CD14-positive monocyte (primary cell): ENCODE results near the gene SEPHS2. TPM values are rescaled to one million over a fixed set of nuclear protein-coding genes. Genes with fewer than 3 reads are reported as not detected.

ENCODE experiments used
- DNase-seq, 3 donors: peaks; one replicate each; pipeline ENCODE4 v3.0.0-alpha.2; 2011 to 2022
- H2AFZ ChIP-seq: 2 replicates; pipeline ENCODE4 v1.6.0; 2012; ENCODE audit warnings: mild to moderate bottlenecking, low read depth, low read length, inconsistent platforms; ENCODE audit not compliant: insufficient read depth, poor library complexity, severe bottlenecking
- H3K27ac ChIP-seq, 2 donors: 1 replicate in 1 of 2; 2 replicates in 1 of 2; pipeline ENCODE4 v1.5.1; 2012 to 2013; ENCODE audit warnings: low read length in 2 of 2, control low read depth in 1 of 2, inconsistent platforms in 1 of 2, low read depth in 1 of 2, mild to moderate bottlenecking in 1 of 2
- H3K27me3 ChIP-seq, 2 donors: one replicate each; pipeline versions ENCODE4 v1.6.0 to v1.6.1; 2011 to 2013; ENCODE audit warnings: low read length in 2 of 2; ENCODE audit not compliant: control insufficient read depth in 2 of 2, insufficient read depth in 2 of 2
- H3K36me3 ChIP-seq, 2 donors: replicated peaks in 1 of 2; 1 replicate in 1 of 2; 2 replicates in 1 of 2; pipeline versions ENCODE4 v1.5.1 to v1.6.1; 2012 to 2013; ENCODE audit warnings: low read length in 2 of 2, control low read depth in 1 of 2, inconsistent platforms in 1 of 2, mild to moderate bottlenecking in 1 of 2; ENCODE audit not compliant: insufficient read depth in 2 of 2, control insufficient read depth in 1 of 2
- H3K4me1 ChIP-seq, 2 donors: 1 replicate in 1 of 2; 2 replicates in 1 of 2; pipeline versions ENCODE4 v1.5.1 to v1.6.1; 2012 to 2013; ENCODE audit warnings: low read length in 2 of 2, control low read depth in 1 of 2, inconsistent platforms in 1 of 2, mild to moderate bottlenecking in 1 of 2, moderate library complexity in 1 of 2; ENCODE audit not compliant: insufficient read depth in 2 of 2, control insufficient read depth in 1 of 2
- H3K4me2 ChIP-seq: replicated peaks from 2 replicates; pipeline ENCODE3; 2012; ENCODE audit warnings: low read length, moderate library complexity, mild to moderate bottlenecking; ENCODE audit not compliant: poor library complexity, severe bottlenecking; ENCODE audit errors: extremely low read depth
- H3K4me3 ChIP-seq, 3 experiments: fragments of 200-600 bp in 1 of 3; sonication (generic) in 1 of 3; replicated peaks in 1 of 3; 1 replicate in 2 of 3; 2 replicates in 1 of 3; pipeline ENCODE4 v1.5.1; 2011 to 2013; ENCODE audit warnings: low read length in 3 of 3, mild to moderate bottlenecking in 3 of 3, control low read depth in 2 of 3, low read depth in 2 of 3, inconsistent platforms in 1 of 3, moderate library complexity in 1 of 3
- H3K79me2 ChIP-seq: 2 replicates; pipeline ENCODE4 v1.6.0; 2012; ENCODE audit warnings: mild to moderate bottlenecking, control low read depth, inconsistent platforms, low read length, moderate library complexity; ENCODE audit not compliant: insufficient read depth
- H3K9ac ChIP-seq: 2 replicates; pipeline ENCODE4 v1.6.0; 2017; ENCODE audit warnings: low read length, mild to moderate bottlenecking; ENCODE audit not compliant: insufficient read depth, poor library complexity, severe bottlenecking
- H3K9me3 ChIP-seq, 2 donors: replicated peaks in 1 of 2; 1 replicate in 1 of 2; 2 replicates in 1 of 2; pipeline versions ENCODE4 v1.5.1 to v1.6.1; 2012 to 2013; ENCODE audit warnings: low read length in 2 of 2, control low read depth in 1 of 2; ENCODE audit not compliant: control insufficient read depth in 1 of 2, insufficient read depth in 1 of 2
- H4K20me1 ChIP-seq: 2 replicates; pipeline ENCODE4 v1.6.0; 2012; ENCODE audit warnings: mild to moderate bottlenecking, low read length, control low read depth, moderate library complexity; ENCODE audit not compliant: insufficient read depth
- H3K27ac Mint-ChIP-seq, 7 donors: one replicate each; pipeline ENCODE4 v1.8.0; 2020; ENCODE audit warnings: mild to moderate bottlenecking in 7 of 7, mixed read lengths in 7 of 7, moderate library complexity in 6 of 7, inconsistent platforms in 2 of 7
- H3K27me3 Mint-ChIP-seq, 3 donors: one replicate each; pipeline ENCODE4 v1.8.0; 2021 to 2022; ENCODE audit warnings: low read depth in 3 of 3, mild to moderate bottlenecking in 3 of 3, mixed read lengths in 3 of 3, moderate library complexity in 3 of 3, inconsistent platforms in 1 of 3
- H3K36me3 Mint-ChIP-seq, 2 donors: one replicate each; pipeline ENCODE4 v1.8.0; 2020; ENCODE audit warnings: mixed read lengths in 2 of 2, inconsistent platforms in 1 of 2, mild to moderate bottlenecking in 1 of 2
- H3K4me1 Mint-ChIP-seq: one replicate; pipeline ENCODE4 v1.8.0; 2020; ENCODE audit warnings: mild to moderate bottlenecking, mixed read lengths
- H3K4me3 Mint-ChIP-seq, 2 donors: one replicate each; pipeline ENCODE4 v1.8.0; 2020; ENCODE audit warnings: mild to moderate bottlenecking in 2 of 2, mixed read lengths in 2 of 2, moderate library complexity in 1 of 2
- H3K9me3 Mint-ChIP-seq, 7 donors: one replicate each; pipeline ENCODE4 v1.8.0; 2020 to 2022; ENCODE audit warnings: mixed read lengths in 7 of 7, mild to moderate bottlenecking in 6 of 7, moderate library complexity in 6 of 7, inconsistent platforms in 2 of 7
- WGBS: methylation state at CpG from one replicate; pipeline ENCODE4 v1.1.5; 2013; ENCODE audit warnings: missing lambda C conversion rate; ENCODE audit not compliant: insufficient coverage; 5-methylcytosine and 5-hydroxymethylcytosine counted together
- intact Hi-C, 2 donors: fragments of 100-400 bp; cut with micrococcal nuclease; formaldehyde crosslinking; loops; one replicate each; pipeline versions ENCODE4 v1.15.0 to v1.15.1; 2023
- polyA plus RNA-seq, 3 donors: library from polyadenylated mRNA; depleted of rRNA in 1 of 3; unstranded in 2 of 3; stranded (reverse) in 1 of 3; fragments of 300-500 nt in 2 of 3; fragments of >200 nt in 1 of 3; fragmentation: Illumina TruSeq in 2 of 3; gene quantifications; 1 replicate in 2 of 3; 2 replicates in 1 of 3; pipeline ENCODE4 v1.2.3, GENCODE V29; 2012 to 2021
- small RNA-seq: library from RNA; depleted of rRNA; stranded (forward); fragments of <200 nt; gene quantifications from one replicate; pipeline ENCODE3, GENCODE V24; 2012; ENCODE audit warnings: low read depth; ENCODE audit not compliant: insufficient read length
- TF ChIP-seq, protein P1 (sequence below): fragments of 200-600 bp; IDR thresholded peaks from one replicate; pipeline ENCODE4 v1.8.0; 2022; ENCODE audit warnings: antibody characterized with exemption, mild to moderate bottlenecking

SEPHS2 gene
- polyA plus RNA-seq, 3 donors = 12.8 to 56.4 (median 54.2) TPM

DNA sequence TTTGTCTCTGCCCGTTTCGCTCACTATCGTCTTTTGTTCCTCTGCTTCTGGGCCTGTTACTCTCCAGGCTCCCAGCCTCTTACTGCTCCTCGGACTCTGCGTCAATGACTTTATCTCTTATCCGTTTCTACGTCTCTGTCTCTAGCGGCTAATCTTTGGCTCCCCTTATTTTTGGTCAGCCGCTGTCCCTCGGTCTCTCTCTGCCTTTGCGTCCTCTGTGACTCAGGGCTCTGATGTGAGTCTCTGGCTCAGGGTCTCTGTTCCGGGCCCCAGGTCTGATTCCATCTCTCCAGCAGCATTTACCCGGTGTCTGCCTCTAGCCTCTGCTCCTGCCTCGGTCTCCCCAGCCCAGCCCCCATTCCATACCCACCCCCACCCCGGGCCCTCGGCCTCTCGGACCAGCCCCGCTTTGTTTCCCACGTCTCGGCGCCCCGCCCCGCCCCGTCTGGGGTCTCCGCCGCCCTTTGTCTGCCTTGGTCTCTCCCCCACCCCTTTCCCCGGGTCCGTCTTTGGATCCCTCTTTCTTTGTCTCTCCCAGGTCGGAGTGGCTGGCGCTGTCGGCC, 51.0 kb downstream of the SEPHS2 start:
- Mint-ChIP-seq H3K9me3 (no peaks in the 10 kb centered on the region), H3K4me1 (peaks cover 23% of the 10 kb centered on the region), H3K27ac (peak overlapping the region in 3 of 7 donors; percentile 18 to 68 (median 20)), H3K4me3 (peak overlapping the region; percentile 84 to 91), H3K27me3 (peaks cover 8 to 27% (median 11%) of the 10 kb centered on the region in 3 donors), H3K36me3 (peaks cover 5 to 13% of the 10 kb centered on the region in 2 donors)
- Histone ChIP-seq H4K20me1 (no peaks in the 10 kb centered on the region), H3K36me3 (no peaks in the 10 kb centered on the region), H3K4me3 (peak overlapping the region; percentile 27 to 80 (median 46)), H3K4me1 (peaks cover 8 to 16% of the 10 kb centered on the region in 2 donors), H3K9me3 (no peaks in the 10 kb centered on the region), H2AFZ (peak overlapping the region; percentile 90), H3K27ac (no peak overlapping the region), H3K9ac (peak overlapping the region; percentile 62), H3K4me2 (peak overlapping the region; percentile 79), H3K27me3 (no peaks in the 10 kb centered on the region), H3K79me2 (no peaks in the 10 kb centered on the region)
- TF ChIP-seq, protein P1, sequence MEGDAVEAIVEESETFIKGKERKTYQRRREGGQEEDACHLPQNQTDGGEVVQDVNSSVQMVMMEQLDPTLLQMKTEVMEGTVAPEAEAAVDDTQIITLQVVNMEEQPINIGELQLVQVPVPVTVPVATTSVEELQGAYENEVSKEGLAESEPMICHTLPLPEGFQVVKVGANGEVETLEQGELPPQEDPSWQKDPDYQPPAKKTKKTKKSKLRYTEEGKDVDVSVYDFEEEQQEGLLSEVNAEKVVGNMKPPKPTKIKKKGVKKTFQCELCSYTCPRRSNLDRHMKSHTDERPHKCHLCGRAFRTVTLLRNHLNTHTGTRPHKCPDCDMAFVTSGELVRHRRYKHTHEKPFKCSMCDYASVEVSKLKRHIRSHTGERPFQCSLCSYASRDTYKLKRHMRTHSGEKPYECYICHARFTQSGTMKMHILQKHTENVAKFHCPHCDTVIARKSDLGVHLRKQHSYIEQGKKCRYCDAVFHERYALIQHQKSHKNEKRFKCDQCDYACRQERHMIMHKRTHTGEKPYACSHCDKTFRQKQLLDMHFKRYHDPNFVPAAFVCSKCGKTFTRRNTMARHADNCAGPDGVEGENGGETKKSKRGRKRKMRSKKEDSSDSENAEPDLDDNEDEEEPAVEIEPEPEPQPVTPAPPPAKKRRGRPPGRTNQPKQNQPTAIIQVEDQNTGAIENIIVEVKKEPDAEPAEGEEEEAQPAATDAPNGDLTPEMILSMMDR = no peak
- intact Hi-C loops = loop anchor here in 1 of 2 donors (2.0 kb wide), 1 partner anchor 14 kb away; no protein-coding TSS in a partner anchor
- WGBS = 31% methylated on average over 25 of the region's 31 CpGs
- no peak for DNase-seq

Small RNA genes lying within 50 kb of the gene (small RNA-seq; reads per million reads assigned to genes)
- gene RF00019 (not detected), gene RF00406 (0.94 reads per million), gene RNU7-61P (not detected)

Other genes with a start within 250 kb of the SEPHS2 start
- 10 to 100 TPM; 20.9 to 29.9 (median 28.3) TPM for gene SULT1A3, start 246.6 kb downstream of the SEPHS2 start, polyA plus RNA-seq
- gene NPIPB13, start 197.4 kb downstream of the SEPHS2 start, polyA plus RNA-seq = 10 to 100 TPM in 1 of 3 donors, not detected in 2; 15.4 TPM
- 10 to 100 TPM; 23.9 to 31.8 (median 31.0) TPM for gene CD2BP2, start 90.6 kb downstream of the SEPHS2 start, polyA plus RNA-seq
- gene TBC1D10B, start 75.4 kb downstream of the SEPHS2 start, polyA plus RNA-seq = 10 to 100 TPM; 12.2 to 36.0 (median 13.8) TPM
- gene MYL11, start 71.1 kb downstream of the SEPHS2 start, polyA plus RNA-seq = 1 to 10 TPM in 2 of 3 donors, not detected in 1; 1.6 to 1.9 TPM
- under 1 TPM; 0.31 to 0.60 (median 0.49) TPM for gene SEPTIN1, start 63.3 kb downstream of the SEPHS2 start, polyA plus RNA-seq
- 1 to 10 TPM in 1 of 3 donors, under 1 TPM in 2; 0.67 to 1.4 (median 0.93) TPM for gene ZNF48, start 50.5 kb downstream of the SEPHS2 start, polyA plus RNA-seq
- under 1 TPM; 0.39 to 0.68 (median 0.51) TPM for gene ZNF771, start 38.3 kb downstream of the SEPHS2 start, polyA plus RNA-seq
- gene DCTPP1, start 15.8 kb downstream of the SEPHS2 start, polyA plus RNA-seq = 10 to 100 TPM; 10.5 to 45.5 (median 32.2) TPM
- gene ITGAL, start 26.9 kb upstream of the SEPHS2 start, polyA plus RNA-seq = 100 to 1,000 TPM in 2 of 3 donors, 10 to 100 TPM in 1; 56.8 to 474 (median 109) TPM
- 10 to 100 TPM in 1 of 3 donors, 1 to 10 TPM in 2; 2.8 to 13.4 (median 3.0) TPM for gene ZNF768, start 80.7 kb upstream of the SEPHS2 start, polyA plus RNA-seq
- 1 to 10 TPM; 4.1 to 6.6 (median 4.4) TPM for gene ZNF747, start 89.0 kb upstream of the SEPHS2 start, polyA plus RNA-seq
- 1 to 10 TPM in 2 of 3 donors, under 1 TPM in 1; 0.94 to 4.6 (median 1.0) TPM for gene ZNF764, start 112.5 kb upstream of the SEPHS2 start, polyA plus RNA-seq
- 10 to 100 TPM; 10.3 to 24.1 (median 18.9) TPM for gene ZNF688, start 125.8 kb upstream of the SEPHS2 start, polyA plus RNA-seq
- 1 to 10 TPM in 2 of 3 donors, under 1 TPM in 1; 0.67 to 9.0 (median 1.1) TPM for gene ZNF785, start 139.8 kb upstream of the SEPHS2 start, polyA plus RNA-seq
- gene ZNF689, start 164.5 kb upstream of the SEPHS2 start, polyA plus RNA-seq = 10 to 100 TPM in 1 of 3 donors, 1 to 10 TPM in 2; 4.1 to 11.2 (median 8.0) TPM
- gene PRR14, start 205.1 kb upstream of the SEPHS2 start, polyA plus RNA-seq = 10 to 100 TPM in 2 of 3 donors, 1 to 10 TPM in 1; 6.1 to 32.6 (median 10.4) TPM
- 10 to 100 TPM in 1 of 3 donors, 1 to 10 TPM in 2; 1.4 to 44.8 (median 2.1) TPM for gene FBRS, start 212.6 kb upstream of the SEPHS2 start, polyA plus RNA-seq